GM21528 (cell line): ENCODE data around the gene SHC3.

ENCODE experiments used
- ATAC-seq: cut with Tn5 transposase; IDR thresholded peaks from one replicate; pipeline ENCODE4 v1.9.1; 2021; ENCODE audit warnings: mild to moderate bottlenecking, moderate library complexity; ENCODE audit not compliant: unreplicated experiment, low FRiP score

The SHC3 gene

GRCh38 chr9:88971131-88971960 is 207.3 kb downstream of the SHC3 start:
- no peak for ATAC-seq

DNA sequence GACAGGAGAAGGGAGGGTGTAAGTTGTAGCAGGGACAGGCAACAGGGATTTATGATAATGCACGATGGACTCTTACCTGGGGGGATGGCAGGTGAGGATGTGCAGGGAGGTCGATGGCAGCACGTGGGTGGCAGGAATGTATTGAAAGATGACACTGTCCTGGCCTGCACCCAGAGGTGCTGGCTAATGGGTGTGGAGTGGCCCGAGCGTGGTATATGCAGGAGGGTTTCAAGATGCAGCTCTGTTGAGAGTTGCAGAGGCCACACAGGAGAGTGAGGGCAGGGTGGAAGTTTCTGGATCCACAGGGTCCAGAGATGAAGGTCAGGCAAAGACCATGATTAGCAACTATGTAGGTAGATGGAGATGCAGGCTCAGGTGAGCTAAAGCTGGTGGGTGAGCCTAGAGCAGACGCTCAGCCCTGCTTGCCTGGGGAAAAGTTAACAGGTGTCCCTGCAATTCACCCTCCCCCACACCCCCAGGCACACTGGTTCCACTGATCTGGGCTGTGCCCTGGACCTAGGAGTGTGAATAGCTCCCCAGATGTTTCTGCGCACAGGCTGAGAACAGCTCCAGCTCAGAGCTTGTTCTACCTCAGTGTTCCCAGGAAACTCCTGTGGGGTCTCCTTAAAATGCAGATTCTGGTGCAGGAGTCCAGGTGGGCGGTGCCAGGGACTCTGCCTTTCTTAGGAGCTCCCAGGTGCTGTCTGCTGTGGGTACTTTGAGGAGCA is 208.8 kb downstream of the SHC3 start:
- ATAC-seq, result no peak

GRCh38 chr9:88968799-88969198 is 209.8 kb downstream of the SHC3 start:
- ATAC-seq, result no peak

DNA sequence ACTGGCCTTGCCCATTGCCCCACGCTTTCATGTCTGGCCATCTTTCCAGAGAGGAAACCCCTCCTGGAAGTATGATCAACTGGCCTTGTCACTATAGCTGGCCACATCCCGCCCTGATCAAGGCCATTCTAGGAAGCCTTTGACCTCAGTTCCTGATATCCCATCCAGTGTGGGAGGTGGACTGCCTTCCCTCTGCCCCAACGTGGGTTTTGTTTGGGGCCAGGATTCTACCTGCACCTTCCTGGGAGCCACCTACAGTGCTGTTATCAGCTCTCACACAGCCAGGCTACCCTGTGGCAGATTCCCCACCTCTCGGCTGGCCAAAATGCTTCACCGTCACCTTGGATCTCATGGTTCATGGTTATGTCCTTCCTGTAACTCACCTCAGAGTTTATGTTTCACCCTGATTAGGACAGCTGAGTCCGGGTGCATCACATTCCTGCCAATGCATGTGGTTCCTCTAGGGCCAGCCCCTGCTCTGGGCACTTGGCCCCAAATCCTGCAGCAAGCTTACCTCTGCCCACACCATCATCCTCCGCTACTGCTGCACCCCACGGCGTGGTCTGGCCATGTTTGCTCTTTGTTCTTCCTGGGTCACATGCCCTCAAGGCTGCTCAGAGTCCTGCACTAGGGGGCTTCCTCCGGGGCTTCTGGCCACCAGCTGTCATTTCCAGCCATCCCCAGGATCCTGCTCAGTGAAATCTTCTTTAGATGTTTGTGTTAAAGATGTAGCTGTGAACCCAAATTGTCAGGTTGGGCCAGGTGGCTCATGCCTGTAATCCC is 211.5 kb downstream of the SHC3 start:
- ATAC-seq, result no peak

GRCh38 chr9:88965473-88965872 is 213.1 kb downstream of the SHC3 start:
- ATAC-seq, result no peak

GRCh38 chr9:88960632-88961031 is 218.0 kb downstream of the SHC3 start:
- no peak for ATAC-seq

GRCh38 chr9:88959727-88960469 is 218.7 kb downstream of the SHC3 start:
- ATAC-seq, result no peak

GRCh38 chr9:88957526-88957925 is 221.1 kb downstream of the SHC3 start:
- no peak for ATAC-seq
